Left ventricle myocardium inferior (tissue), 1 donor: ENCODE measurements around the gene PRKD1. TPM values are rescaled to one million over a fixed set of nuclear protein-coding genes. Genes with fewer than 3 reads are reported as not detected.
A peak's percentile ranks its signal among the peaks of the same experiment; 100 is the strongest.
"Not testable (repeated sequence)": the region's sequence is repeated elsewhere in the genome, so short reads cannot be mapped to it uniquely, and the experiment has no call there.

Experiments used
- DNase-seq: peaks from one replicate; pipeline ENCODE4 v3.0.0-alpha.2; 2020
- H3K27ac ChIP-seq: fragments of 200-600 bp; replicated peaks from 2 replicates; pipeline ENCODE4 v1.8.0; 2021
- H3K27me3 ChIP-seq: fragments of 200-600 bp; 2 replicates; pipeline ENCODE4 v1.8.0; 2021; ENCODE audit warnings: low read depth
- H3K36me3 ChIP-seq: fragments of 200-600 bp; 2 replicates; pipeline ENCODE4 v1.8.0; 2021
- H3K4me1 ChIP-seq: fragments of 200-600 bp; 2 replicates; pipeline ENCODE4 v1.8.0; 2021
- H3K4me3 ChIP-seq: fragments of 200-600 bp; 2 replicates; pipeline ENCODE4 v1.8.0; 2021; ENCODE audit warnings: mild to moderate bottlenecking, moderate library complexity
- H3K9me3 ChIP-seq: fragments of 200-600 bp; replicated peaks from 2 replicates; pipeline ENCODE4 v1.8.0; 2021
- CTCF ChIP-seq: fragments of 200-600 bp; IDR thresholded peaks from 2 replicates; pipeline ENCODE4 v1.8.0; 2021; ENCODE audit warnings: antibody characterized with exemption, mild to moderate bottlenecking, borderline replicate concordance
- intact Hi-C: fragments of 100-400 bp; cut with micrococcal nuclease; formaldehyde crosslinking; loops from one replicate; pipeline ENCODE4 v1.11.0; 2022
- total RNA-seq: library from RNA; stranded (reverse); fragmentation: NEBNext Ultra II Directional; extraction: Animal tissue kit (Norgen Biotek cat#: 25700); gene quantifications from one replicate; pipeline ENCODE4 v1.2.1, GENCODE V29; 2021
- donor health status: DM: no; HTN: yes; CAD: no; lungs with severe emphysema.

The PRKD1 gene
- total RNA-seq, 1 donor from 2014 or later = 3.1 TPM

GRCh38 chr14:29734732-29735131, 192.9 kb downstream of the PRKD1 start:
- no peaks in the 10 kb centered on the region for H3K36me3 ChIP-seq
- H3K27ac ChIP-seq = no peak overlapping the region
- peaks cover 11% of the 10 kb centered on the region for H3K4me1 ChIP-seq
- no peaks in the 10 kb centered on the region for H3K27me3 ChIP-seq
- intact Hi-C loops = no loop called here
- no peak for TF ChIP-seq CTCF
- no peaks in the 10 kb centered on the region for H3K9me3 ChIP-seq
- no peak for DNase-seq
- no peak overlapping the region for H3K4me3 ChIP-seq

DNA sequence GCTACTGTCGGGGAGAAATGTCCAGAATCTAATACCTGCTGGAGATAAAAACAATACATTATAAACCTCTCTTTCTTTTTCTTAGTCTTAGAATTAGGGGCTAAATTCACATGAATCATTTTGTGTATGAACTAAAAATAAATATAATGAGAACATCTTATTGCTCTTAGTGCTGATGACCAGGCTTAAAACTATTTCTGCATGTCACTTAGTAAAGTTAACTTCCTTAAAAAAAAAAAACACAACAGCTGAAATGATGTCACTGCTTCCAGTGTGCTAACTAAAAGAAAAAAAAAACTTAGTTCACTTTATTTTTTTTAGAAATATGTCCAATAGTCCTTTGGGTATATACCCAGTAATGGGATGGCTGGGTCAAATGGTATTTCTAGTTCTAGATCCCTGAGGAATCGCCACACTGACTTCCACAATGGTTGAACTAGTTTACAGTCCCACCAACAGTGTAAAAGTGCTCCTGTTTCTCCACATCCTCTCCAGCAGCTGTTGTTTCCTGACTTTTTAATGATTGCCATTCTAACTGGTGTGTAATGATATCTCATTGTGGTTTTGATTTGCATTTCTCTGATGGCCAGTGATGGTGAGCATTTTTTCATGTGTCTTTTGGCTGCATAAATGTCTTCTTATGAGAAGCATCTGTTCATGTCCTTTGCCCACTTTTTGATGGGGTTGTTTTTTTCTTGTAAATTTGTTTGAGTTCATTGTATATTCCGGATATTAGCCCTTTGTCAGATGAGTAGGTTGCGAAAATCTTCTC, 200.9 kb downstream of the PRKD1 start:
- H3K4me3 ChIP-seq, intact Hi-C loops, H3K9me3 ChIP-seq, H3K36me3 ChIP-seq, H3K27me3 ChIP-seq, DNase-seq: not testable (repeated sequence)
- Histone ChIP-seq H3K4me1 (peaks cover 10% of the 10 kb centered on the region), H3K27ac (peak overlapping the region; percentile 27)

- Histone ChIP-seq H3K27ac (no peak overlapping the region), H3K27me3 (no peaks in the 10 kb centered on the region), H3K36me3 (no peaks in the 10 kb centered on the region), H3K4me1 (peaks cover 10% of the 10 kb centered on the region), H3K9me3 (no peaks in the 10 kb centered on the region), H3K4me3 (no peak overlapping the region)
- no peak for TF ChIP-seq CTCF
- no peak for DNase-seq
- intact Hi-C loops = no loop called here
Observed at GRCh38 chr14:29724991-29725390, 202.7 kb downstream of the PRKD1 start.

DNA sequence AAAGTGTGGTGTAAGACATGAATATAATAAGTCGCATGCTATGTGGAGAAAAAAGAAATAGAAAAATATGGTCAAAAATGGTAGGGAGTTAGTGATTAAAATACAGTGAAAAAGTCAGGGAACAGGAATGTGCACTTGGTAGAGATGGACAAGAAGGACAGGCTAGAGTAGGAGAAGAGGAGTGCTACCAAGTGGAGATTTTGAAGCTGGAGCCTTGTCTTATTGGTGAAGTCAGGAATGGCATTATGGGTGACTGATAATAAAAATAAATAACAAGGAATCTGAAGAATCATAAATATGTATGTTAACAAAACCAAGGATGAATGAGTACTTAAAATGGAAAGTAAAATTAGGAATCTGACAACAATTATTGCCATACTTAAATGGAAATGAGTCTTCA, 204.8 kb downstream of the PRKD1 start:
- H3K27ac ChIP-seq = no peak overlapping the region
- no peak for DNase-seq
- TF ChIP-seq CTCF = no peak
- no peaks in the 10 kb centered on the region for H3K9me3 ChIP-seq
- peaks cover 10% of the 10 kb centered on the region for H3K4me1 ChIP-seq
- no peaks in the 10 kb centered on the region for H3K36me3 ChIP-seq
- no peak overlapping the region for H3K4me3 ChIP-seq
- intact Hi-C loops = no loop called here
- H3K27me3 ChIP-seq = no peaks in the 10 kb centered on the region

DNA sequence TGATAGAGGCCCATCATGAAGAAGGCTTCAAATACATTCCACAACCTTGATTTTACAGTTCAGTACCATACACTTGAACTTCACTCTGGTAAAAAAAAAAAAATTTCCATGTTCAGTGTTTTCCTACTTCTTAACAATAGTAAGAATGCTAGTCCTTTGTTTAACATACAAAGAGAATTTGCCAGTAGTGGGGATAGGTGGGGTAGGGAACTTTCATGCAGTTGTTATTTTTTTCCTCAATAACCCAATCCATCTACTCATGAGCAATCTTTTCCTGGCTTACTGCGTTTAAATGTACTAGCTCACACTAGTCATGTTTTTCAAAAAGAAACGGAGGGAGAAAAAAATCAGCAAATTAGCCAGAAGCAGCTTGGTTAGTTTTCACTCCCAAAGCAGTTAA, 206.1 kb downstream of the PRKD1 start:
- Histone ChIP-seq H3K27me3 (no peaks in the 10 kb centered on the region), H3K27ac (no peak overlapping the region), H3K36me3 (no peaks in the 10 kb centered on the region), H3K4me1 (peaks cover 10% of the 10 kb centered on the region), H3K9me3 (no peaks in the 10 kb centered on the region), H3K4me3 (no peak overlapping the region)
- DNase-seq = no peak
- TF ChIP-seq CTCF = no peak
- intact Hi-C loops = no loop called here

DNA sequence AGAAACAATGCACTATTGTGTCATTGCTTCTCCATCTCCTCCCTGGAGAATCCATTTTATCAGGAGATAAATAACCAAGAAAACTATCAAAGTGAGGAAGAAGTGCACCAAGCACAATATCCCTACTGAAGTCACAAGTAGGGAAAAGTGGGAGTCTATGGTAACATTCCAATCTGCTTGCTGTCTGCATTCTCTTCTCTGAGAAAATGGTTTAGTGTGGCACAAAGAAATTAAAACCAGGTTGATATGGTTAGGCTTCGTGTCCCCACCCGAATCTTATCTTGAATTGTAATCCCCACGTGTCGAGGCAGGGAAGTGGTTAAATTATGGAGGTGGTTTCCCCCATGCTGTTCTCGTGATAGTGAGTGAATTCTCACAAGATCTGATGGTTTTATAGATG, 209.7 kb downstream of the PRKD1 start:
- DNase-seq = no peak
- intact Hi-C loops = no loop called here
- no peaks in the 10 kb centered on the region for H3K27me3 ChIP-seq
- H3K27ac ChIP-seq = no peak overlapping the region
- H3K4me1 ChIP-seq = no peaks in the 10 kb centered on the region
- TF ChIP-seq CTCF = no peak
- H3K36me3 ChIP-seq = no peaks in the 10 kb centered on the region
- no peak overlapping the region for H3K4me3 ChIP-seq
- no peaks in the 10 kb centered on the region for H3K9me3 ChIP-seq
